RWPE1 (cell line): ENCODE measurements around the gene ZNF107.
"Not testable (repeated sequence)": the region's sequence is repeated elsewhere in the genome, so short reads cannot be mapped to it uniquely, and the experiment has no call there.

ENCODE experiments used
- CTCF ChIA-PET: fragments of 350-600 bp; sonication (Branson Sonifier 250); formaldehyde crosslinking; extraction: SDS; loops from one replicate; lab custom pipeline; 2021; lab: Yijun Ruan, JAX
- POLR2A ChIA-PET: fragments of 400-600 bp; formaldehyde crosslinking; extraction: SDS; loops from one replicate; lab custom pipeline; 2020; ENCODE audit warnings: antibody characterized with exemption; ENCODE audit not compliant: low non-redundant PET; lab: Yijun Ruan, JAX
- DNase-seq: peaks from one replicate; pipeline ENCODE4 v3.0.0; 2012; ENCODE audit warnings: low spot score
- H3K27ac ChIP-seq: fragments of 450-650 bp; 2 replicates; pipeline ENCODE4 v1.5.1; 2017
- TF ChIP-seq, protein P1 (sequence below): fragments of 450-650 bp; conservative IDR thresholded peaks from 2 replicates; pipeline ENCODE4 v1.5.1; 2017; ENCODE audit warnings: low read depth, mild to moderate bottlenecking

The ZNF107 gene

DNA sequence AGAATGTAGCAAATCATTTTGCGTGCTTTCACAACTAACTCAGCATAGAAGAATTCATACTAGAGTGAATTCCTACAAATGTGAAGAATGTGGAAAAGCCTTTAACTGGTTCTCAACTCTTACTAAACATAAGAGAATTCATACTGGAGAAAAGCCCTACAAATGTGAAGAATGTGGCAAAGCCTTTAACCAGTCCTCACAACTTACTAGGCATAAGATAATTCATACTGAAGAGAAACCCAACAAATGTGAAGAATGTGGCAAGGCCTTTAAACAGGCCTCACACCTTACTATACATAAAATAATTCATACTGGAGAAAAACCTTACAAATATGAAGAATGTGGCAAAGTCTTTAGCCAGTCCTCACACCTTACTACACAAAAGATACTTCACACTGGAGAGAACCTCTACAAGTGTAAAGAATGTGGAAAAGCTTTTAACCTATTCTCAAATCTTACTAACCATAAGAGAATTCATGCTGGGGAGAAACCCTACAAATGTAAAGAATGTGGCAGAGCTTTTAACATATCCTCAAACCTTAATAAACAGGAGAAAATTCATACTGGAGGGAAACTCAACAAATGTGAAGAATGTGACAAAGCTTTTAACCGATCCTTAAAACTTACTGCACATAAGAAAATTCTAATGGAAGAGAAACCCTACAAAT is 40.8 kb downstream of the ZNF107 start:
- TF ChIP-seq, protein P1, sequence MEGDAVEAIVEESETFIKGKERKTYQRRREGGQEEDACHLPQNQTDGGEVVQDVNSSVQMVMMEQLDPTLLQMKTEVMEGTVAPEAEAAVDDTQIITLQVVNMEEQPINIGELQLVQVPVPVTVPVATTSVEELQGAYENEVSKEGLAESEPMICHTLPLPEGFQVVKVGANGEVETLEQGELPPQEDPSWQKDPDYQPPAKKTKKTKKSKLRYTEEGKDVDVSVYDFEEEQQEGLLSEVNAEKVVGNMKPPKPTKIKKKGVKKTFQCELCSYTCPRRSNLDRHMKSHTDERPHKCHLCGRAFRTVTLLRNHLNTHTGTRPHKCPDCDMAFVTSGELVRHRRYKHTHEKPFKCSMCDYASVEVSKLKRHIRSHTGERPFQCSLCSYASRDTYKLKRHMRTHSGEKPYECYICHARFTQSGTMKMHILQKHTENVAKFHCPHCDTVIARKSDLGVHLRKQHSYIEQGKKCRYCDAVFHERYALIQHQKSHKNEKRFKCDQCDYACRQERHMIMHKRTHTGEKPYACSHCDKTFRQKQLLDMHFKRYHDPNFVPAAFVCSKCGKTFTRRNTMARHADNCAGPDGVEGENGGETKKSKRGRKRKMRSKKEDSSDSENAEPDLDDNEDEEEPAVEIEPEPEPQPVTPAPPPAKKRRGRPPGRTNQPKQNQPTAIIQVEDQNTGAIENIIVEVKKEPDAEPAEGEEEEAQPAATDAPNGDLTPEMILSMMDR: no peak
- CTCF ChIA-PET: no interaction called here
- H3K27ac ChIP-seq: no peak overlapping the region
- POLR2A ChIA-PET: no interaction called here
- no peak for DNase-seq

DNA sequence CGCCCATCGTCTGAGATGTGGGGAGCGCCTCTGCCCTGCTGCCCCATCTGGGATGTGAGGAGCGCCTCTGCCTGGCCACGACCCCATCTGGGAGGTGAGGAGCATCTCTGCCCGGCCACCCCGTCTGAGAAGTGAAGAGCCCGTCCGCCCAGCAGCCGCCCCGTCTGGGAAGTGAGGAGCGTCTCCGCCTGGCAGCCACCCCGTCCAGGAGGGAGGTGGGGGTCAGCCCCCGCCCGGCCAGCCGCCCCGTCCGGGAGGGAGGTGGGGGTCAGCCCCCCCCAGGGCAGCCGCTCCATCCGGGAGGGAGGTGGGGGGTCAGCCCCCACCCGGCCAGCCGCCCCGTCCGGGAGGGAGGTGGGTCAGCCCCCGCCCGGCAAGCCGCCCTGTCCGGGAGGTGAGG is 52.0 kb downstream of the ZNF107 start:
- CTCF ChIA-PET, H3K27ac ChIP-seq, POLR2A ChIA-PET, DNase-seq: not testable (repeated sequence)

DNA sequence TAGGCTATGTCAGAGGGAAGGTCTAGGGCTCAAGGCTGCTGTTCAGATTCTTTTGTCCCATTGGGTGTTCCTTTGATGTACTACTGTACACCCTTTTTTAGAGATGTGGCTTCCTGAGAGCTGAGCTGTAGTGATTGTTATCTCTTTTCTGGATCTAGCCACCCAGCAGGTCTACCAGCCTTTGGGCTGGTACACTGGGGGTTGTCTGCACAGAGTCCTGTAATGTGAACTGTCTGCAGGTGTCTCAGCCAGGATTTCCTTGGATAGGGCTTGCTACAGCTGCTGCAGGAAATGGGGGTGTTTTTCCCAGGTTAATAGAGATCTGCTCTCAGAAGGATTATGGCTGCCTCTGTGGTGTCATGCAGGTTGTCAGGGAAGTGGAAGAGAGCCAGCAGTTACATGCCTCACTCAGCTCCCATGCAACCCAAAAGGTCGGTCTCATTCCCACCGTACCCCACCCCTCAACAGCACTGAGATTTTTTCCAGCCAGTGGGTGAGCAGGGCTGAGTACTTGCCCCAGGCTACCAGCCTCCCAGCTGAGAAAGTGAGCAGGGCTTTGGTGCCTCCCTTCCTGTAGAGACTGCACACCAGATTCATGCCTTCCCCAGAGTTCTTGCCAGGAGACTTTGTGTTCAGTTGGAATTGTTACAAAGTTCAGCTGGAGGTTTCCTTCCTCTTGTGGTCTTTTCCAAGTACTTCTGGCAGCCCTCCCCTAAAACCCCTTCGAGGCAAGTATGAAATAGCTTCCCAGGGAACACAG is 63.3 kb downstream of the ZNF107 start:
- no peak overlapping the region for H3K27ac ChIP-seq
- TF ChIP-seq, protein P1: no peak
- ChIA-PET POLR2A (no interaction called here), CTCF (no interaction called here)
- DNase-seq: no peak

DNA sequence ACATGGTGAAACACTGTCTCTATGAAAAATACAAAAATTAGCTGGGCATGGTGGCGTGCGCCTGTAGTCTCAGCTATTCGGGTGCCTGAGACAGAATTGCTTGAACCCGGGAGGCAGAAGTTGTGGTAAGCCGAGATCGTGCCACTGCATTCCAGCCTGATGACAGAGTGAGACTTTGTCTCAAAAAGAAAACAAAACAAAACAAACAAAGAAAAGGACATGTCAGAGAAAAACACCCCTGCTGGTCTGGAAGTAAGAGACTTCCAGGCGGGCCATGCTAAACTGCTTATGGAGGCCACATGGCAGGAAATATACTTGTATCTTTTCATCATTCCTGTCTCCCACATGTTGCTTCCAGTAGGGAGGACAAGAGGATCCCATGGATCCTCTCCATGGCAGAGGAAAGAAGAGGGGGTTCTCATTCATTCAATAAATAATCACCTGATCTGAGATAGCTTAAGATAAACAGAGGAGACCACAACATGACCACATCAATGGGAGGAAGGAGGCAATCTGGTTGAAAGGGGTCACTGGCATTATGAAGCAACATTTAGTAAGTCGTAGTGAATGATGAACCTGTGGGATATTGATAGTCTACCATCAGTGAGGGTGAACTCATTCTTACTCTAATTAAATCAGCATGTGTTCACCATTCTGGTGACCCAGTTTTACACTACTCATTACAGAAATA is 67.8 kb downstream of the ZNF107 start:
- TF ChIP-seq, protein P1: no peak
- POLR2A ChIA-PET: no interaction called here
- DNase-seq: no peak
- CTCF ChIA-PET: no interaction called here
- no peak overlapping the region for H3K27ac ChIP-seq

DNA sequence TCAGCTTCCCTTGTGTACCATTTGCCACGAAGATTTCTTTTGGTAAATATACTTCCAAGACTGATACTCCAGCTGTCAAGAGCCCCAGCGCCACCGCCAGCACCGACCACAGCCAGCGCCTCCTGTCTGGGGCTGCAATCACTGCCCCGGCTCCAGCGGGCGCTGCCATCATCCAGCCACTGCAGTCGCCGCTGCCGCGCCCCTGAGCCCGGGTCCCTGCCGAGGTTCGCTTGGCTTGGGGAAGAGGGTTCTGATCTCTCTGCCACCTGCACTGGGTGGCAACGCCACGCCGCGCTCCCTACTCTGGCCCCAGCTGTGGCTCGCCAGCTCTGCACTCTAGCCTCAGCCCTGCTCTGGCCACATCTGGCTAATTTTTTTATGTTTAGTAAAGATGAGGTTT is 70.6 kb downstream of the ZNF107 start:
- ChIA-PET CTCF (no interaction called here), POLR2A (no interaction called here)
- TF ChIP-seq, protein P1: no peak
- no peak overlapping the region for H3K27ac ChIP-seq
- DNase-seq: no peak

DNA sequence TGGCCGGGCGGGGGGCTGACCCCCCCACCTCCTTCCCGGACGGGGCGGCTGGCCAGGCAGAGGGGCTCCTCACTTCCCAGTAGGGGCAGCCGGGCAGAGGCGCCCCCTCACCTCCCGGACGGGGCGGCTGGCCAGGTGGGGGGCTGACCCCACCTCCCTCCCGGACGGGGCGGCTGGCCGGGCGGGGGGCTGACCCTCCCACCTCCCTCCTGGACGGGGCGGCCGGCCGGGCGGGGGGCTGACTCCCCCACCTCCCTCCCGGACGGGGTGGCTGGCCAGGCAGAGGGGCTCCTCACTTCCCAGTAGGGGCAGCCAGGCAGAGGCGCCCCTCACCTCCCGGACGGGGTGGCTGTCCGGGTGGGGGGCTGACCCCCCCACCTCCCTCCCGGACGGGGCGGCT is 72.5 kb downstream of the ZNF107 start:
- POLR2A ChIA-PET, H3K27ac ChIP-seq, CTCF ChIA-PET, DNase-seq: not testable (repeated sequence)

DNA sequence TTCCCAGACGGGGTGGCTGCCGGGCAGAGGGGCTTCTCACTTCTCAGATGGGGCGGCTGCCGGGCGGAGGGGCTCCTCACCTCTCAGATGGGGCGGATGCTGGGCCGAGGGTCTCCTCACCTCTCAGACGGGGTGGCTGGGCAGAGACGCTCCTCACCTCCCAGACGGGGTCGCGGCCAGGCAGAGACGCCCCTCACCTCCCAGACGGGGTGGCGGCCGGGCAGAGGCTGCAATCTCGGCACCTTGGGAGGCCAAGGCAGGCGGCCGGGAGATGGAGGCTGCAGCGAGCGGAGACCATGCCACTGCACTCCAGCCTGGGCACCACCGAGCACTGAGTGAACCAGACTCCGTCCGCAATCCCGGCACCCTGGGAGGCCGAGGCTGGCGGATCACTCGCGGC is 73.0 kb downstream of the ZNF107 start:
- CTCF ChIA-PET, POLR2A ChIA-PET, H3K27ac ChIP-seq, DNase-seq: not testable (repeated sequence)

DNA sequence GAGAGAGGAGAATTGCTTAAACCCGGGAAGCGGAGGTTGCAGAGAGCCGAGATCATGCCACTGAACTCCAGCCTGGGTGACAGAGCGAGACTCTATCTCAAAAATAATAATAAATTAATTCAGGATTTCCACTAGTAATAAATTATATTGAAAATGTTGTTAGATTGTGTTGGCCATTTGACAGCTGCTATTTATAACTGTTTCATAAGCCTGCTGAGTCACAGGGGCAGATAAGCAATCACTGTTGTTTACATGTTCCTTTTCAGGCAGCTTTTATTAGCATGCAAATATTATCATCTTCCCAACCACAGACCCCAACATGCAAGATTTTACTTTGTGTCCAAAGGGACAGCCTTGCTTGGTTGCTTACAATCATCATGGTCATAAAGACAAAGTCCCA is 78.7 kb downstream of the ZNF107 start:
- ChIA-PET POLR2A (no interaction called here), CTCF (no interaction called here)
- DNase-seq: no peak
- TF ChIP-seq, protein P1: no peak
- no peak overlapping the region for H3K27ac ChIP-seq
